Measurements from ENCODE around the gene ECT2.
"Not testable (repeated sequence)": the region's sequence is repeated elsewhere in the genome, so short reads cannot be mapped to it uniquely, and the experiment has no call there.

Gene ECT2

DNA sequence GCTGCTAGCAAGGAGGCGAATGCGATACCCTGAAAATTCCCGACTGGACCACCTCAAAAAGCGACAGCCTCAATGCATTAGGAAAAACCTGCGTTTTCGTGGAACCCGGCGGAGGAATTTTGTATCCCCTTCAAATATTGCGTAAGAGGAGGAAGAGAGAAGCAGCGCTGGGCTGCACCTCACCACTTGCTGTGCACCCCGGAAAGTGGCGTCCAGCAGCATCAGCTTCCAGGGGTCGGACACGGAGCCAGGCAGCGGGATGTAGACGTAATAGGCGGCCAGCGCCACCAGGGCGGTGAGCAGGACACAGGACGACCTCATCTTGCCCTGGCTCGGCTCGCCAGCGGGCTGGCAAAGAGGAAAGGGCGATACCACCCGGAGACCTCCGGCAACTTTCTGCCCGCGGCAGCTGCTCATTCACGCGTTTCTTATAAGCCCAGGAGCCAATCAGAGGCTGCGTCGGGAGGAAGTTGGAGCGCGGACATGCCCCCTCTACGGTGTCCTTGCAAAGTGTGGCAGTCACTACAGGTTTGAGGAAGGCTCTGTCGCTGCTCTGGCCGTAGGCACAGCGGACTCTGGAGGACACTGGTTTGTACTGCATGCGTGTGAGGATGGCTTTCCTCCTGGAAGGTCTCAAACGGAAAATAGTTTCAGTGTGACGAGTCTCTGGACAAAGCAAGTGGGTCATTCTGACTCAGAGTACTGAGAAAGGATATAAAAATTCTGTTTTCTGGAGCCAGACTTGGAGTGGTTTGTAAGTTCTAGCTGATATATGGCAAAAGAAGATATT, 39.7 kb upstream of the ECT2 start, which contains the start of gene NCEH1:
Gene NCEH1 (minus strand): TSS at position 404 of the 790 bp plus-strand sequence. CDS start 83 bp downstream, at position 321.
- no peaks in the 10 kb centered on the region for H3K27me3 Mint-ChIP-seq
- peaks cover 4% of the 10 kb centered on the region for H3K36me3 Mint-ChIP-seq (ENCODE audit: insufficient read depth)
- DNase-seq = peak; percentile 51 to 54 (median 54)
- peak; percentile 95 for ATAC-seq (replicated peaks)
- H3K4me1 Mint-ChIP-seq (ENCODE audit: low read depth in 2 of 2) = peaks cover 21 to 24% of the 10 kb centered on the region in 2 donors
- H3K27ac Mint-ChIP-seq = peak within 1 kb of the TSS; percentile 77 to 96
- H3K9me3 Mint-ChIP-seq = no peaks in the 10 kb centered on the region
- H3K4me3 Mint-ChIP-seq = peak within 1 kb of the TSS; percentile 97 to 99

DNA sequence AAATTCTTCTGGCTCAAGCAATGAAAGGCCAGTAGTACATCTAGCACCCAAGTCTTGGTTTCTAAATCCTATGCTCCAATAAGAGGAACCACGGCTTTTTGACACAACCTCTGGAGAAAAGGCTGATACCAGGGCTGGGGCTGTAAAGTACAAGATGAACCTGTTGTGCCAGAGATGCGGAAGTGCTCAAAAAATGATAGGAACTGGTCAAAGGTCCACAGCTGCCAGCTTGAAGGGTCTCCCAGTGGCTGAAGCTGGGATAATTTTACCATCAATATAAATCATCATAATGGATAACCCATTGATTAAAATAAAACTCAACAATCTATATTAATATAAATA, 39.1 kb upstream of the ECT2 start:
- no peak for DNase-seq
- Mint-ChIP-seq H3K27ac (peak overlapping the region in 1 of 2 donors; percentile 77), H3K4me3 (peak overlapping the region; percentile 97 to 99), H3K4me1 (ENCODE audit: low read depth in 2 of 2) (peaks cover 21 to 24% of the 10 kb centered on the region in 2 donors), H3K9me3 (no peaks in the 10 kb centered on the region), H3K27me3 (no peaks in the 10 kb centered on the region), H3K36me3 (ENCODE audit: insufficient read depth) (peaks cover 4% of the 10 kb centered on the region)
- no peak for ATAC-seq (replicated peaks)

DNA sequence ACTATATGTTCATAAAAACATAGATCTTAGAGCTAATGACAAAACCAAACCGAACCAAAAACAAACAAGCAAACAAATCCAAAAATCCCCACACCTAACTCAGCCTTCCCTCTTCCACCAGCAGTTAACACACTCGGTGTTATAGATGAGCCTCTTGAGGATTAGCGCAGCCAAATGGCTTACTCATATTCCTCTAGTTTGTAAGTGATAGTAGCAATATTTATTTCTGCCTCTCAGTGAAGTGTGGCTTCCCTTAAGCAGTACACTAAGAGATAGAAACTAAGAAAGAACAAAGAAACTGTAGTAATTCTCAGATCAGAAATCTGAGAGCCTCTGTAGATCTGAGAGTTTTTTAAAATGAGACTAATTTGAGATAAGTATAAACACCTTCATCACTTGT, 37.2 kb upstream of the ECT2 start:
- H3K36me3 Mint-ChIP-seq (ENCODE audit: insufficient read depth) = peaks cover 4% of the 10 kb centered on the region
- DNase-seq = no peak
- no peak for ATAC-seq (replicated peaks)
- H3K4me1 Mint-ChIP-seq (ENCODE audit: low read depth in 2 of 2) = peaks cover 17 to 20% of the 10 kb centered on the region in 2 donors
- no peaks in the 10 kb centered on the region for H3K9me3 Mint-ChIP-seq
- H3K4me3 Mint-ChIP-seq = no peak overlapping the region
- no peaks in the 10 kb centered on the region for H3K27me3 Mint-ChIP-seq
- H3K27ac Mint-ChIP-seq = no peak overlapping the region

DNA sequence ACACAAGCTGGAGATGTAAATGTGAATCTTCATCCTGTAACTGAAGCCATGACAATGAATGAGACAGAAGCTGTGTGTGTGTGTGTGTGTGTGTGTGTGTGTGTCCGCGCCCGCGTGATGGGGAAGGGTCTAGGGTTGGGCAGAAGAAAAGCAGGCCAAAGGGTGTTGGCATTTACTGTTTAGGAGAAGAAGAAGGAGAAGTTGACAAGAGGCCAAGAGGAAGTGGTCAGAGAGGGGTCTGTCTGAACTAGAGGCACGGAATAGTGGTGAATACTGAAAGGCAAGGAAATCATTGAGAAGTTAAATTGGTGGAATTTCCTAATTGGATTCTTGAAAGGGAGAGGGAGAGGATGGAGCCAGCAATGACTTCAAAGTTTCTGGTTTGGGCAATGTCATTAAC, 34.0 kb upstream of the ECT2 start:
- no peaks in the 10 kb centered on the region for H3K4me1 Mint-ChIP-seq (ENCODE audit: low read depth in 2 of 2)
- H3K27ac Mint-ChIP-seq = no peak overlapping the region
- peaks cover 9 to 19% of the 10 kb centered on the region in 2 donors for H3K27me3 Mint-ChIP-seq
- no peak for DNase-seq
- no peaks in the 10 kb centered on the region for H3K36me3 Mint-ChIP-seq (ENCODE audit: insufficient read depth)
- no peak for ATAC-seq (replicated peaks)
- H3K9me3 Mint-ChIP-seq = no peaks in the 10 kb centered on the region
- H3K4me3 Mint-ChIP-seq = no peak overlapping the region

DNA sequence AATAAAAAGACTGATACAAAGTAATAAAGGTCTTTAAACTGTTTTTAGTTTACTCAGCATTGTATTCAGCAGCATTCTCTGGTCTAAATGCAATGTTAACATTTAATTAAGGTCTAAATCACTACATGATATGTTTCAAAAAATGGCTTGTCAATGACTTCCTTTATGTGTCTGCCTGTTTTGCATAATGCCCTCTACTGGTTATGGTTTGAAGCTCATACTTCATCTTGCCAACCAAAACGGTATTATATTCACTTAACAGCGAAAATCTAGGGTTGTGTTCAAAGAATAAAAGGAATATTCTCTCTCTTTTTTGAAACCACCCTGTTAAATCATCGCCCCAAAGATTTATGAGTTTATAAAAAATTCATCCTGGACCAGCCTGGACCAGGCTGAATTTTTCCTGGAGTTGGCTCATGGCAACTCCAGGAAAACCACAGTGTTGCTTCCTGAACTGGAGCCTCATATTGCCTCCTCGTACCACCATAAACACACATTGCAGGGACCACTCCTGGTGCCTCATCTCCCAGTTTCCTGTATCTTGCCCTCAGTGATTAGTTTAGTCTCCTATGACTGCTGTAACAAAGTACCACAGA, 32.9 kb upstream of the ECT2 start:
- no peak for DNase-seq
- Mint-ChIP-seq H3K36me3 (ENCODE audit: insufficient read depth) (no peaks in the 10 kb centered on the region), H3K4me3 (no peak overlapping the region), H3K27me3 (peaks cover 16 to 25% of the 10 kb centered on the region in 2 donors), H3K9me3 (no peaks in the 10 kb centered on the region), H3K4me1 (ENCODE audit: low read depth in 2 of 2) (no peaks in the 10 kb centered on the region), H3K27ac (no peak overlapping the region)
- ATAC-seq (replicated peaks) = peak; percentile 76

DNA sequence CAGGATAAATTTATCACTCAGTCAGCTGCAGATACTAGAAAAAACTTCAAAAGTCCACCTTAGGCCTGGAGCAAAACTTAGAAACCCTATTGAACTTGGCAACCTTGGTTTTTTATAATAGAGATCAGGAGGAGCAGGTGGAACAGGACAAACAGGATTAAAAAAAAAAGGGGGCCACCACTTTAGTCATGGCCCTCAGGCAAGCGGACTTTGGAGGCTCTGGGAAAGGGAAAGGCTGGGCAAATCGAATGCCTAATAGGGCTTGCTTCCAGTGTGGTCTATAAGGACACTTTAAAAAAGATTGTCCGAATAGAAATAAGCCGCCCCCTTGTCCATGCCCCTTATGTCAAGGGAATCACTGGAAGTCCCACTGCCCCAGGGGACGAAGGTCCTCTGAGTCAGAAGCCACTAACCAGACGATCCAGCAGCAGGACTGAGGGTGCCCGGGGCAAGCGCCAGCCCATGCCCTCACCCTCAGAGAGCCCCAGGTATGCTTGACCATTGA, 27.9 kb upstream of the ECT2 start:
- not testable (repeated sequence) for H3K36me3 Mint-ChIP-seq (ENCODE audit: insufficient read depth); H3K4me1 Mint-ChIP-seq (ENCODE audit: low read depth in 2 of 2); DNase-seq; ATAC-seq (replicated peaks); H3K27ac Mint-ChIP-seq; H3K4me3 Mint-ChIP-seq; H3K9me3 Mint-ChIP-seq
- H3K27me3 Mint-ChIP-seq = peaks cover 25 to 28% of the 10 kb centered on the region in 2 donors

DNA sequence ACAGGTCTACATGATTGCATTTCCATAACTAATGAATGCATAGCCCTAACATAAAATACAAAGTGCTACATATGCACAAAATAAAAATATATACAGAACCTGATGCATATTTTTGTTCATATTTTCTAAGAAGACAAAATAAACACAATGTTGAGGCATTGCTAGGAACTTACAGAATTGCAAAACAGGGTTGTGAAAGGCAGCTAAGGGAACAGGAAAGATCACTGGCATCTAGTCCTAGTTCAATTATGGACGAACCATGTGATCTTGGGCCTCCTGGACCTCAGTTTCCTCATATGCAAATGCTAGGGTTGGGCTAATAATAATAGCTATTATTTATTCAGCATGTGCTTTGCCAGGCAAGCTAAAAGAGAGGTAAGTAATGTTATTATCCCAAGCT, 24.1 kb upstream of the ECT2 start:
- Mint-ChIP-seq H3K4me3 (no peak overlapping the region), H3K9me3 (peaks cover 0 to 7% of the 10 kb centered on the region in 2 donors), H3K36me3 (ENCODE audit: insufficient read depth) (no peaks in the 10 kb centered on the region), H3K4me1 (ENCODE audit: low read depth in 2 of 2) (no peaks in the 10 kb centered on the region), H3K27ac (no peak overlapping the region), H3K27me3 (peaks cover 18 to 24% of the 10 kb centered on the region in 2 donors)
- ATAC-seq (replicated peaks) (no peak), DNase-seq (no peak)

DNA sequence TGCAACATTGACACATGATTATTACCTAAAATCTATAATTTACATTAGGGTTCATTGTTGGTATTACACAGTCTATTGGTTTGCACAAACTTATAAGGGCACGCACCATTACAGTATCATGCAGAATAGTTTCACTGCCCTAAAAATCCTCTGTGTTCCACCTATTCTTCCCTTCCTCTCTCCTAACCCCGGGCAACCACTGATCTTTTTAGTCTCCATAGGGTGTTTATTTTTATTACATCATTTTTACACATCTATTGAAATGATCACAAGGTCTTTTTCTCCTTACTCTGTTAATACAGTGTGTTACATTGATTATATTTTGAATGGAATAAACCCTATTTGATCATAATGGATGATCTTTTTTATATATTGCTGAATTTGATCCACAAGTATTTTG, 15.5 kb upstream of the ECT2 start:
- no peak overlapping the region for H3K27ac Mint-ChIP-seq
- H3K27me3 Mint-ChIP-seq = peaks cover 3 to 12% of the 10 kb centered on the region in 2 donors
- no peak for DNase-seq
- no peak overlapping the region for H3K4me3 Mint-ChIP-seq
- H3K9me3 Mint-ChIP-seq = no peaks in the 10 kb centered on the region
- no peak for ATAC-seq (replicated peaks)
- H3K36me3 Mint-ChIP-seq (ENCODE audit: insufficient read depth) = no peaks in the 10 kb centered on the region
- no peaks in the 10 kb centered on the region for H3K4me1 Mint-ChIP-seq (ENCODE audit: low read depth in 2 of 2)

DNA sequence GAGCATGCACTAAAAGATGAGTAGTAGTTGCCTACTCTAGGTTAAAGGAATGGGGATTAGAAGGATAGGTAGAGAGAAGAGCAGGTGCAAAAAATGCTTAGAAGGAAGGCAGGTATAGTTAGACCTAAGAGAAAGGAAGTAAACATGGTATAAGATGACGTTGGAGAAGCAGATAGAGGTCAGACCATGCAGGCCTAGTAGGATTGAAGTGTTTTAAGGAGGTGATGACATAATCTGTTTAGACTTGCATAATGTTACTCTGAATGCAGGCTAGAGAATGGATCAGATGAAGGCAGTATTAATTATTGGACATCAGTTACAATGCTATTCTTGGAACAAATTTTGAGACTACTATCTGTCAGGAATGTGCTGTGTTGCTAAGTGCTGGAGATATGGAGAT, 11.1 kb upstream of the ECT2 start:
- H3K9me3 Mint-ChIP-seq = no peaks in the 10 kb centered on the region
- no peaks in the 10 kb centered on the region for H3K4me1 Mint-ChIP-seq (ENCODE audit: low read depth in 2 of 2)
- ATAC-seq (replicated peaks) = no peak
- H3K27me3 Mint-ChIP-seq = peaks cover 0 to 12% of the 10 kb centered on the region in 2 donors
- H3K4me3 Mint-ChIP-seq = no peak overlapping the region
- H3K36me3 Mint-ChIP-seq (ENCODE audit: insufficient read depth) = no peaks in the 10 kb centered on the region
- DNase-seq = no peak
- H3K27ac Mint-ChIP-seq = no peak overlapping the region

DNA sequence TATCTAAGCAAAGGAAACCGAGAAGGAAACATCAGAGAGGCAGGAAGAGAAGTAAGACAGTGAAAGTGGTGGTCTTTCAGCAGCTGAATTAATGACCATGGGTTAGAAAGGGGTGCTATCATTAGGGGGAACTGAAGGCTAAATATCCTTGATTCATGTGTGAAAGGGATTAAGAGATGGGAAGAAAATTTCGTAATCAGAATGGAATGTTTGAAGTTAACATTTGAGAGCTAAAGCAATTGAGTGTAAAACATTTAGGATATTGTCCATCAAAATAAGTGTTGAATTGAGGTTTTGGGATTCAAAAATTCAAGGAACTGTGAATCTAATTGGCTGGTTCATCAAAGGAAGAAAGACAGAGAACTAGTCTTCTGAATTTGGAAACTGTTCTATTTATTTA, 4.1 kb upstream of the ECT2 start:
- Mint-ChIP-seq H3K36me3 (ENCODE audit: insufficient read depth) (peaks cover 8% of the 10 kb centered on the region), H3K9me3 (no peaks in the 10 kb centered on the region), H3K27ac (no peak overlapping the region), H3K4me3 (no peak overlapping the region), H3K4me1 (ENCODE audit: low read depth in 2 of 2) (peaks cover 2 to 7% of the 10 kb centered on the region in 2 donors), H3K27me3 (no peaks in the 10 kb centered on the region)
- ATAC-seq (replicated peaks) (no peak), DNase-seq (no peak)

DNA sequence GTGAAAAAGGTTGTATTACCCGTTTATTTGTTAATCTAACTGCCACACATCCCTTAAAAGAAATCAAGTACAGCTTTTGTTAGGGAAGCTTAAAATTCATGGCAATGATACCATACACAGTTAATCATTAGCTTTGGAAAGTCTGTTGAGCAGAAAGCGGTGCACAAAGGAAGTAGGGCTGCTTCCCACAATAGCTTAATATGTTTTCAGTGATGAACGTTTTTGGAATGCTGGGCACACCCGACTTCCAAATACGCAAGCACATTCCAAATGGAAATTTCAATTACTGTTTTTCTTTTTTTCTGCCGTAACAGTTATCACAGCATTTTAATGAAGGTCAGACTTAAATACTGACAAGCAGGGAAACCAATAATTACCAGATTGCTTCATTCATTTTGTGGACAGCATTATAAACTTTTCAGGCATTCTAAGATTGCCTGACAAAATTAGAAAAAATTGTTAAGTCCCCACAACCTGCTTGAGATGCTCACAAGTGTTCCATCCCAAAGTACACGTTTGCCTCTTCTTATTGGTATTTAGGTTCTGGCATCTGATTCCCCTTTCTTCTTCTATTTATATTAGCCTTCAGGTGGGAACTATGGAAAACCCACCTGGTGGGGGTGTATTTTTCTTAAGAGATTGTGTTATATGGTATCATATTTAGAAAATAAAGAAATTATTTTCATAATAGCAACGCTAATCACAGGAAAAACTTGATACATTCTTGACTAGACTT, 1.1 kb upstream of the ECT2 start:
- peak overlapping the region; percentile 89 to 91 for H3K4me3 Mint-ChIP-seq
- peaks cover 5 to 16% of the 10 kb centered on the region in 2 donors for H3K4me1 Mint-ChIP-seq (ENCODE audit: low read depth in 2 of 2)
- H3K27me3 Mint-ChIP-seq = no peaks in the 10 kb centered on the region
- no peaks in the 10 kb centered on the region for H3K9me3 Mint-ChIP-seq
- DNase-seq (no peak), ATAC-seq (replicated peaks) (no peak)
- H3K27ac Mint-ChIP-seq = no peak overlapping the region
- H3K36me3 Mint-ChIP-seq (ENCODE audit: insufficient read depth) = peaks cover 9% of the 10 kb centered on the region

DNA sequence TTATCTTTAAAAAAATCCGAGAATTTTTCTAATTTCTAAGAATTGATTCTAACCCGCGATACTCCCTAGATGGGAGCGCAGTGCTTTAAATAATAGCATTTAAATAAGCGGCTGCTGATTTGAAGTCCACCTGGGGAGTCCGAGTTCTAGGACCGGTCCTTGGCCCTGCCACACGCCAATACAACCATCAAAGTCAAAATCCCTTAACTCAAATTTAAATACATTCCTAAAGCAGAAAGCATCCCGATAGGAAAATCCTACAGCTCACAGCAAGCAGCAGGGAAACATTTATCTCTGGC, 508 bp upstream of the ECT2 start:
- DNase-seq = no peak
- Mint-ChIP-seq H3K27me3 (no peaks in the 10 kb centered on the region), H3K27ac (peak overlapping the region; percentile 55 to 86), H3K4me1 (ENCODE audit: low read depth in 2 of 2) (peaks cover 6 to 17% of the 10 kb centered on the region in 2 donors), H3K4me3 (peak overlapping the region; percentile 89 to 91), H3K9me3 (no peaks in the 10 kb centered on the region), H3K36me3 (ENCODE audit: insufficient read depth) (peaks cover 9% of the 10 kb centered on the region)
- ATAC-seq (replicated peaks) = no peak

DNA sequence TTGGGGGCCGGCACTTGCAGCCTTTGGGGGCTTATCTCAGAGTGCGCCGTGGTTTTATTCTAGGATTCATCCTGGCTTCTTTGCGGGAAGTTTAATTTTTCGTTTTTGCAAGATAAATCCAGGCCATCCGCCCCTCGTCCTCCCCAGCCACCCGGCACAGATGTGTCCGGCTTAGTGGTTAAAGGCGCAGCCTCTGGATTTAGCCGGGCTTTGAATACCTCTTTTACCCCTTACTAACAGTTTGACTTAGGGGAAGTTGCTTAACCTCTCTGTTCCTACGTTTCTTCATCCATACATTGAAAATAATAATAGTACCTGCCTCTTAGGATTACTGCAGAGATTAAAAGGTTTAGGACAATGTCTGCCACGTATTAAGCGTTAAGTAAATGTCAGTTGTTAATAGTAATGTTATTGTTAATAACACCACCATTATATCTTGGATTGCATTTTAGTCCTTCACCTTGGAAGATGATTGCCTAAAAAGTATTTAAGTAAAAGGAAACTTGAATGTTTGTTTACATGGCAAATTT, 714 bp downstream of the ECT2 start:
- H3K4me3 Mint-ChIP-seq = peak overlapping the region; percentile 89 to 91
- H3K27ac Mint-ChIP-seq = peak overlapping the region in 1 of 2 donors; percentile 86
- no peaks in the 10 kb centered on the region for H3K27me3 Mint-ChIP-seq
- H3K4me1 Mint-ChIP-seq (ENCODE audit: low read depth in 2 of 2) = peaks cover 8 to 20% of the 10 kb centered on the region in 2 donors
- DNase-seq = no peak
- no peaks in the 10 kb centered on the region for H3K9me3 Mint-ChIP-seq
- ATAC-seq (replicated peaks) = no peak
- H3K36me3 Mint-ChIP-seq (ENCODE audit: insufficient read depth) = peaks cover 11% of the 10 kb centered on the region
